Rectal smooth muscle tissue (tissue), 1 donor: ENCODE results near the gene MCCD1.
"Not testable (repeated sequence)": the region's sequence is repeated elsewhere in the genome, so short reads cannot be mapped to it uniquely, and the experiment has no call there.

Experiments
- H3K27ac ChIP-seq: one replicate; pipeline ENCODE4 v1.7.0; 2013; ENCODE audit warnings: low read depth, low read length, inconsistent platforms
- H3K27me3 ChIP-seq: one replicate; pipeline ENCODE4 v1.7.0; 2013; ENCODE audit warnings: low read length; ENCODE audit not compliant: control insufficient read depth, insufficient read depth
- H3K36me3 ChIP-seq: one replicate; pipeline ENCODE4 v1.7.0; 2013; ENCODE audit warnings: low read length; ENCODE audit not compliant: control insufficient read depth, insufficient read depth
- H3K4me1 ChIP-seq: one replicate; pipeline ENCODE4 v1.7.0; 2013; ENCODE audit warnings: low read length; ENCODE audit not compliant: control insufficient read depth, insufficient read depth
- H3K4me3 ChIP-seq: one replicate; pipeline ENCODE4 v1.7.0; 2013; ENCODE audit warnings: low read length
- H3K9ac ChIP-seq: one replicate; pipeline ENCODE4 v1.7.0; 2013; ENCODE audit warnings: low read length

Gene MCCD1

GRCh38 chr6:31528821-31529328 lies at the start of gene MCCD1:
Gene MCCD1, plus strand, starts transcription at chr6:31528962. Its CDS starts 53 bp downstream, at chr6:31529015.
- no peak within 1 kb of the TSS for H3K4me3 ChIP-seq
- H3K36me3 ChIP-seq = peaks cover 26% of the 10 kb centered on the region
- no peak within 1 kb of the TSS for H3K27ac ChIP-seq
- no peaks in the 10 kb centered on the region for H3K27me3 ChIP-seq
- no peaks in the 10 kb centered on the region for H3K4me1 ChIP-seq
- no peak within 1 kb of the TSS for H3K9ac ChIP-seq

- no peaks in the 10 kb centered on the region for H3K4me1 ChIP-seq
- no peak overlapping the region for H3K4me3 ChIP-seq
- no peaks in the 10 kb centered on the region for H3K27me3 ChIP-seq
- H3K27ac ChIP-seq = no peak overlapping the region
- no peak overlapping the region for H3K9ac ChIP-seq
- H3K36me3 ChIP-seq = no peaks in the 10 kb centered on the region
Measured at GRCh38 chr6:31479151-31479932, 49.4 kb upstream of the MCCD1 start.

GRCh38 chr6:31479933-31480535 lies 48.7 kb upstream of the MCCD1 start:
- Histone ChIP-seq H3K27me3 (no peaks in the 10 kb centered on the region), H3K9ac (no peak overlapping the region), H3K27ac (no peak overlapping the region), H3K36me3 (no peaks in the 10 kb centered on the region), H3K4me3 (no peak overlapping the region), H3K4me1 (no peaks in the 10 kb centered on the region)

DNA sequence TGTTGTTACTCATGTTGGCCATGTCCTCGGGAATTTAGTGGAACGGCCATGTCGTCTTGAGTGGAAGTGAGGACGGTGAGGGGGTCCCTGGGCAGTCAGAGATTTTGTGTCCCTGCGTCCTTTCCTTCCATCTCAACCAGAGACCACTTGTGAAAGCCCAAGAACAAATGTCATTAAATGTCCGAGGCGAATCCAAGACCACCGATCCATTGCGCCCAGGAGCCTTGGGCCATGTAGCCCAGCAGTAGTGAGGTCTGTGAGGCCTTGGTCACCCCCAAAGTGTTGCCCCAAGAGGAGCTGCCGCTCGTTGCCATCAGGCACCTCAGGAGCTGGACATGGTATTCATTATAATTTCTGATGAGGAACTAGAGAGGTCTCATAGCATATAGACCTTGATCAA lies 48.2 kb upstream of the MCCD1 start:
- Histone ChIP-seq H3K36me3 (no peaks in the 10 kb centered on the region), H3K27me3 (no peaks in the 10 kb centered on the region), H3K4me3 (no peak overlapping the region), H3K27ac (no peak overlapping the region), H3K9ac (no peak overlapping the region), H3K4me1 (no peaks in the 10 kb centered on the region)

DNA sequence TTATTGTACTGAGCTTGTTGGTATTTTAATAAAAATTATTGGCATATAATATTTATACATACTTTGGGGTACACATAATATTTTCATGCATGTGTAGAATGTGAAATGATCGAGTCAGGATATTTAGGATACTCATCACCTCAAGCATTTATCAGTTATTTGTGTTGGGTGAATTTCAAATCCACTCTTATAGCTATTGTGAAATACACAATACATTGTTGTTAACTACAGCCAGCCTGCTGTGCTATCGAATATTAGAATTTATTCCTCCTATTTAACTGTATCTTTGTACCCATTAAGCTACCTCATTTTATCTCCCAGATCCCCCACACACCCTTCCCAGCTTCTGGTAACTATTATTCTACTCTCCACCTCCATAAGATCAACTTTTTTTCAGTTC lies 45.4 kb upstream of the MCCD1 start:
- no peak overlapping the region for H3K9ac ChIP-seq
- H3K4me3 ChIP-seq = no peak overlapping the region
- no peaks in the 10 kb centered on the region for H3K4me1 ChIP-seq
- H3K36me3 ChIP-seq = no peaks in the 10 kb centered on the region
- no peak overlapping the region for H3K27ac ChIP-seq
- no peaks in the 10 kb centered on the region for H3K27me3 ChIP-seq

DNA sequence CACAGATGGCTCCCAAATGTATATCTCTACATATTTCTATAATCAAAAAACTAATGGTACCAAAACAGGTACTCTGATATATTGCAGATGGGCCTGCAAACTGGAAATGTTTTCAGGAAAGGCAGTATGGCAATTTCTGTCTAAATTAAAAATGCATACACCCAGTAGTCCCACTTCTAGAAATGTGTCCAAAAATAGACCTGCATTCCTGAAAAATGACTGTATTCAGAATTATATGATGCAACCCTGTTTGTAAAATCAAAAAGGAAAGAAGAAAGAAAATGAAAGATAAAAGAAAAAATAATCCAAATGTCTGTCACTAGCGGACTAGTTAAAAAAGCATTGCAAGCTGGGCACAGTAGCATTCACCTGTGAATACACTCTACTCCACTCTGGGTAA lies 43.7 kb upstream of the MCCD1 start:
- Histone ChIP-seq H3K4me3 (no peak overlapping the region), H3K4me1 (no peaks in the 10 kb centered on the region), H3K9ac (no peak overlapping the region), H3K36me3 (no peaks in the 10 kb centered on the region), H3K27ac (no peak overlapping the region), H3K27me3 (no peaks in the 10 kb centered on the region)

- not testable (repeated sequence) for H3K27me3 ChIP-seq, H3K9ac ChIP-seq, H3K36me3 ChIP-seq, H3K27ac ChIP-seq, H3K4me1 ChIP-seq, H3K4me3 ChIP-seq
Measured at GRCh38 chr6:31486065-31486837, 42.5 kb upstream of the MCCD1 start.

GRCh38 chr6:31487674-31488073 lies 41.1 kb upstream of the MCCD1 start:
- not testable (repeated sequence) for H3K4me3 ChIP-seq, H3K27ac ChIP-seq, H3K4me1 ChIP-seq, H3K9ac ChIP-seq, H3K36me3 ChIP-seq, H3K27me3 ChIP-seq

- no peak overlapping the region for H3K9ac ChIP-seq
- H3K4me1 ChIP-seq = no peaks in the 10 kb centered on the region
- H3K27ac ChIP-seq = no peak overlapping the region
- H3K4me3 ChIP-seq = no peak overlapping the region
- H3K27me3 ChIP-seq = peaks cover 6% of the 10 kb centered on the region
- H3K36me3 ChIP-seq = no peaks in the 10 kb centered on the region
Measured at GRCh38 chr6:31489086-31489485, 39.7 kb upstream of the MCCD1 start.

DNA sequence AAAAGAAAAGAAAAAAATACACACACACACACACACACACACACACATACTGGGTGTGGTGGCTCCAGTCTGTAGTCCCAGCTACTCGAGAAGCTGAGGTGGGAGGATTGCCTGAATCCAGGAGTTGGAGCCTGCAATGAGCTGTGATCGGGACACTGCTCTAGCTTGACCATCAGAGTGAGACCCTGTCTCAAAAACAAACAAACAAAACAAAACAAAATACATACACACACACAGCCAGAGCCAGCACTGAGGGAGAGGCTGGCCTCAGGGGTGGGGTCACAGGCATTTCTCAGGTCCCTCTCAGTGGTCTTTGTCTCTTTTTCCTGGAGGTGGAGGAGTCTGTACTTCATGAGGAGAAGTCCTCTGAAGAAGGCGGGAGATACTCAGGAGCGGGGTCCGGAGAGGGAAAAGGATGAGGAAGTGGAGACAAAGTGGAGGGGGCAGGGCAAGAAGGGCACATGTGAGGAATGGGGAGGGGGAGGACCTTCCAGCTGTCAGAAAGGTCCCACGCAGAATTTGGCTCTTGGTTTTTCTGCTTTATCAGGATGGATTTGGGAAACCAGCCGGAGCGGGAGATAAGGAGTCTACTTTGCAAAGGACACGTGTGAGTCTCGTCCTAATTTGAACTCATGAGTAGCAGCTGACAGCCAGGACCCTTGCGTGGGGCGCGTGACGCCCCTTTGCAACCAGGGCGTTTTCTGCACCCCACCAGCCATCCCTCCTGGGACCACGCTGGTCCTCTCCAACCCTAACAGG lies 38.5 kb upstream of the MCCD1 start:
- no peak overlapping the region for H3K27ac ChIP-seq
- H3K4me3 ChIP-seq = no peak overlapping the region
- H3K4me1 ChIP-seq = no peaks in the 10 kb centered on the region
- H3K9ac ChIP-seq = no peak overlapping the region
- peaks cover 6% of the 10 kb centered on the region for H3K27me3 ChIP-seq
- H3K36me3 ChIP-seq = no peaks in the 10 kb centered on the region

- not testable (repeated sequence) for H3K4me1 ChIP-seq, H3K9ac ChIP-seq, H3K4me3 ChIP-seq, H3K27ac ChIP-seq, H3K36me3 ChIP-seq
- peaks cover 10% of the 10 kb centered on the region for H3K27me3 ChIP-seq
Measured at GRCh38 chr6:31493550-31493874, 35.2 kb upstream of the MCCD1 start.
